SK-N-SH (cell line): Measurements from ENCODE around the gene SLC35D2. TPM values are rescaled to one million over a fixed set of nuclear protein-coding genes. Genes with fewer than 3 reads are reported as not detected.

Source experiments
- CTCF ChIA-PET: fragments of 300-600, 350-600 bp; formaldehyde crosslinking; extraction: SDS; loops from one replicate; lab custom pipeline; 2021; lab: Yijun Ruan, JAX
- POLR2A ChIA-PET: fragments of 350-600 bp; sonication (Branson Sonifier 250); formaldehyde crosslinking; extraction: SDS; loops from one replicate; lab custom pipeline; 2020; ENCODE audit warnings: antibody characterized with exemption, inconsistent platforms; lab: Yijun Ruan, JAX
- DNase-seq: peaks from one replicate; pipeline ENCODE4 v3.0.0; 2012
- H2AFZ ChIP-seq: fragments of 200-600 bp; sonication (generic); 2 replicates; pipeline ENCODE4 v1.8.1; 2016; ENCODE audit warnings: antibody characterized with exemption, mild to moderate bottlenecking, low read depth
- H3F3A ChIP-seq: fragments of 200-600 bp; sonication (generic); replicated peaks from 2 replicates; pipeline ENCODE3; 2016; ENCODE audit warnings: antibody characterized with exemption, mild to moderate bottlenecking; ENCODE audit not compliant: insufficient read depth
- H3K27ac ChIP-seq, 2 experiments: fragments of 200-500 bp in 1 of 2; fragments of 200-600 bp in 1 of 2; sonication (Bioruptor generic) in 1 of 2; sonication (generic), shearing (Covaris generic) in 1 of 2; 2 replicates each; pipeline versions ENCODE4 v1.5.1 to v1.6.1; 2014 to 2016; ENCODE audit warnings: low read depth in 2 of 2, inconsistent platforms in 1 of 2, low read length in 1 of 2, mild to moderate bottlenecking in 1 of 2, mixed read lengths in 1 of 2
- H3K27me3 ChIP-seq: fragments of 200-600 bp; sonication (generic), shearing (Covaris generic); 2 replicates; pipeline ENCODE4 v1.6.1; 2016; ENCODE audit warnings: mixed run types; ENCODE audit not compliant: insufficient read depth
- H3K36me3 ChIP-seq, 2 experiments: fragments of 200-500 bp in 1 of 2; fragments of 200-600 bp in 1 of 2; sonication (Bioruptor generic) in 1 of 2; sonication (generic) in 1 of 2; replicated peaks in 1 of 2; 2 replicates each; pipeline versions ENCODE3 to v1.5.1; 2014 to 2016; ENCODE audit warnings: low read length in 1 of 2, mild to moderate bottlenecking in 1 of 2; ENCODE audit not compliant: insufficient read depth in 2 of 2, control insufficient read depth in 1 of 2
- H3K4me1 ChIP-seq, 2 experiments: fragments of 200-500 bp in 1 of 2; fragments of 200-600 bp in 1 of 2; sonication (Bioruptor generic) in 1 of 2; sonication (generic), shearing (Covaris generic) in 1 of 2; 2 replicates each; pipeline versions ENCODE4 v1.5.1 to v1.6.1; 2014 to 2016; ENCODE audit warnings: low read depth in 1 of 2, low read length in 1 of 2, mixed run types in 1 of 2; ENCODE audit not compliant: insufficient read depth in 2 of 2, control insufficient read depth in 1 of 2
- H3K4me2 ChIP-seq: fragments of 200-600 bp; sonication (generic), shearing (Covaris generic); 2 replicates; pipeline ENCODE4 v1.6.1; 2017; ENCODE audit warnings: mixed run types
- H3K4me3 ChIP-seq, 2 experiments: fragments of 200-500 bp in 1 of 2; fragments of 200-600 bp in 1 of 2; sonication (Bioruptor generic) in 1 of 2; sonication (generic), shearing (Covaris generic) in 1 of 2; 2 replicates each; pipeline versions ENCODE4 v1.5.1 to v1.8.1; 2014 to 2016; ENCODE audit warnings: low read depth in 2 of 2, inconsistent platforms in 1 of 2, low read length in 1 of 2, mild to moderate bottlenecking in 1 of 2, mixed read lengths in 1 of 2, moderate library complexity in 1 of 2
- H3K79me2 ChIP-seq: fragments of 200-600 bp; sonication (generic); 2 replicates; pipeline ENCODE4 v1.8.1; 2017; ENCODE audit warnings: mild to moderate bottlenecking; ENCODE audit not compliant: insufficient read depth
- H3K9ac ChIP-seq: fragments of 200-600 bp; sonication (generic); 2 replicates; pipeline ENCODE4 v1.6.1; 2017; ENCODE audit warnings: mixed run types
- H3K9me2 ChIP-seq: fragments of 200-600 bp; sonication (generic); 2 replicates; pipeline ENCODE4 v1.6.1; 2017; ENCODE audit warnings: mixed run types
- H3K9me3 ChIP-seq: fragments of 200-600 bp; sonication (generic); 2 replicates; pipeline ENCODE4 v1.6.1; 2017; ENCODE audit warnings: mixed run types, mild to moderate bottlenecking, moderate library complexity
- H4K20me1 ChIP-seq: fragments of 200-600 bp; sonication (generic); 2 replicates; pipeline ENCODE4 v1.6.1; 2017; ENCODE audit warnings: mild to moderate bottlenecking, mixed run types; ENCODE audit not compliant: insufficient read depth
- CHD2 ChIP-seq: fragments of 150-350 bp; IDR thresholded peaks from 2 replicates; pipeline ENCODE4 v1.6.1; 2018; ENCODE audit warnings: low read length; ENCODE audit not compliant: partially characterized antibody
- CTCF ChIP-seq: fragments of 200-600 bp; sonication (generic); IDR thresholded peaks from 2 replicates; pipeline ENCODE4 v1.6.1; 2017; ENCODE audit warnings: antibody characterized with exemption, mild to moderate bottlenecking, moderate library complexity
- GABPA ChIP-seq: IDR thresholded peaks from 2 replicates; pipeline ENCODE4 v1.4.0; 2012; ENCODE audit warnings: low read depth, mild to moderate bottlenecking
- GATA2 ChIP-seq: sonication (generic); formaldehyde crosslinking; IDR thresholded peaks from 2 replicates; pipeline ENCODE4 v1.5.0; 2020; ENCODE audit warnings: mild to moderate bottlenecking, missing genetic modification reagents
- JUND ChIP-seq: IDR thresholded peaks from 2 replicates; pipeline ENCODE4 v1.4.0; 2012
- MEF2A ChIP-seq: IDR thresholded peaks from 2 replicates; pipeline ENCODE4 v1.4.0; 2012; ENCODE audit warnings: low read depth, borderline replicate concordance
- MXI1 ChIP-seq: IDR thresholded peaks from 2 replicates; pipeline ENCODE4 v1.6.1; 2012; ENCODE audit warnings: mild to moderate bottlenecking, low read depth, low read length, improper control_type of control experiment
- NRF1 ChIP-seq: IDR thresholded peaks from 2 replicates; pipeline ENCODE4 v1.6.1; 2012; ENCODE audit warnings: low read depth, mild to moderate bottlenecking, low read length
- PBX3 ChIP-seq: IDR thresholded peaks from 2 replicates; pipeline ENCODE4; 2012
- POLR2AphosphoS5 ChIP-seq: IDR thresholded peaks from 2 replicates; pipeline ENCODE4 v1.6.1; 2012; ENCODE audit warnings: low read depth, low read length
- RAD21 ChIP-seq: IDR thresholded peaks from 2 replicates; pipeline ENCODE4 v1.6.1; 2012; ENCODE audit warnings: mild to moderate bottlenecking, low read length
- RCOR1 ChIP-seq: fragments of 150-350 bp; IDR thresholded peaks from 2 replicates; pipeline ENCODE4 v1.6.1; 2017; ENCODE audit warnings: antibody characterized with exemption, low read length
- REST ChIP-seq: IDR thresholded peaks from 2 replicates; pipeline ENCODE4 v1.6.1; 2012; ENCODE audit warnings: mild to moderate bottlenecking, low read depth, low read length, moderate library complexity
- RFX5 ChIP-seq: IDR thresholded peaks from 2 replicates; pipeline ENCODE4 v1.6.1; 2012; ENCODE audit warnings: mild to moderate bottlenecking, improper control_type of control experiment, low read length
- RXRA ChIP-seq: IDR thresholded peaks from 2 replicates; pipeline ENCODE4 v1.4.0; 2012; ENCODE audit warnings: low read depth, mild to moderate bottlenecking, borderline replicate concordance
- SIN3A ChIP-seq: IDR thresholded peaks from 2 replicates; pipeline ENCODE4 v1.6.1; 2012; ENCODE audit warnings: low read depth, mild to moderate bottlenecking, low read length, moderate library complexity, borderline replicate concordance
- SMC3 ChIP-seq: IDR thresholded peaks from 2 replicates; pipeline ENCODE4 v1.6.1; 2012; ENCODE audit warnings: low read depth, low read length, improper control_type of control experiment
- TAF1 ChIP-seq: IDR thresholded peaks from 2 replicates; pipeline ENCODE4 v1.6.1; 2012; ENCODE audit warnings: low read depth, mild to moderate bottlenecking, low read length, moderate library complexity, borderline replicate concordance
- TEAD4 ChIP-seq: IDR thresholded peaks from 2 replicates; pipeline ENCODE4 v1.4.0; 2012; ENCODE audit warnings: mild to moderate bottlenecking, borderline replicate concordance; ENCODE audit not compliant: insufficient read depth
- USF1 ChIP-seq: IDR thresholded peaks from 2 replicates; pipeline ENCODE4 v1.4.0; 2012; ENCODE audit warnings: low read depth, borderline replicate concordance
- USF2 ChIP-seq: fragments of 150-350 bp; IDR thresholded peaks from 2 replicates; pipeline ENCODE4 v1.6.1; 2017; ENCODE audit warnings: antibody characterized with exemption, low read length, low read depth, borderline replicate concordance
- ZBTB33 ChIP-seq: IDR thresholded peaks from 2 replicates; pipeline ENCODE4 v1.4.0; 2012; ENCODE audit warnings: low read depth, borderline replicate concordance
- WGBS: methylation state at CpG from one replicate; pipeline ENCODE4 v1.1.6; 2017; ENCODE audit warnings: low lambda C conversion rate; 5-methylcytosine and 5-hydroxymethylcytosine counted together
- polyA plus RNA-seq, 3 experiments: library from polyadenylated mRNA; depleted of rRNA; stranded (reverse); fragments of >200 nt; gene quantifications; 2 replicates each; pipeline ENCODE4 v1.2.3, GENCODE V29; 2012

The SLC35D2 gene
- polyA plus RNA-seq, 1 of the 3 experiments (the other 2 are of a cell fraction): 26.1 TPM

GRCh38 chr9:96420468-96421219, 37.1 kb upstream of the SLC35D2 start:
- Histone ChIP-seq H3F3A (peaks cover 17% of the 10 kb centered on the region), H3K4me2 (peak overlapping the region; percentile 80), H3K36me3 (no peaks in the 10 kb centered on the region), H3K9ac (peak overlapping the region; percentile 86), H3K9me3 (no peaks in the 10 kb centered on the region), H3K4me1 (peaks cover 15 to 17% of the 10 kb centered on the region in 2 experiments), H3K9me2 (no peaks in the 10 kb centered on the region), H3K27ac (peak overlapping the region; percentile 90 to 94), H4K20me1 (no peaks in the 10 kb centered on the region), H3K4me3 (peak overlapping the region in 1 of 2 experiments; percentile 82; a peak in 1 of 4 replicates), H3K27me3 (no peaks in the 10 kb centered on the region), H3K79me2 (peaks cover 16% of the 10 kb centered on the region), H2AFZ (peak overlapping the region; percentile 61)
- POLR2A ChIA-PET: no interaction called here
- 69% methylated on average over 6 of the region's 6 CpGs for WGBS
- CTCF ChIA-PET: interaction anchor here (0.6 kb wide), 1 partner anchor 93 kb away, joined by 3 read pairs; no protein-coding TSS in a partner anchor
- DNase-seq: no peak
- TF ChIP-seq RCOR1 (no peak), RFX5 (no peak), USF2 (no peak), SMC3 (no peak), TAF1 (no peak), JUND (peak; percentile 96), SIN3A (peak; percentile 68; the same call in 1 of the 2 replicates), PBX3 (peak; percentile 82), MXI1 (no peak), MEF2A (peak; percentile 97), RXRA (peak; percentile 99), CHD2 (no peak), REST (peak; percentile 58; the same call in 1 of the 2 replicates), POLR2AphosphoS5 (peak; percentile 71; the same call in 1 of the 2 replicates), TEAD4 (peak; percentile 99), GABPA (no peak), USF1 (no peak), ZBTB33 (peak; percentile 65; the same call in 1 of the 2 replicates), GATA2 (no peak), CTCF (no peak), RAD21 (no peak), NRF1 (no peak)
